Pons (tissue), 1 donor: ENCODE results near the gene TMED8.
"Not testable (repeated sequence)": the region's sequence is repeated elsewhere in the genome, so short reads cannot be mapped to it uniquely, and the experiment has no call there.

Experiments
- DNase-seq: peaks from one replicate; pipeline ENCODE4 v3.0.0-alpha.2; 2016; ENCODE audit warnings: low spot score

TMED8 gene

GRCh38 chr14:77376771-77377501 is at the start of gene TMED8, which contains the start of gene SAMD15:
TMED8 (minus strand) TSS chr14:77377094; CDS start chr14:77377053, 41 bp downstream.
SAMD15 (plus strand) TSS chr14:77377379; CDS start chr14:77377419, 40 bp downstream.
- DNase-seq: peak; percentile 87

DNA sequence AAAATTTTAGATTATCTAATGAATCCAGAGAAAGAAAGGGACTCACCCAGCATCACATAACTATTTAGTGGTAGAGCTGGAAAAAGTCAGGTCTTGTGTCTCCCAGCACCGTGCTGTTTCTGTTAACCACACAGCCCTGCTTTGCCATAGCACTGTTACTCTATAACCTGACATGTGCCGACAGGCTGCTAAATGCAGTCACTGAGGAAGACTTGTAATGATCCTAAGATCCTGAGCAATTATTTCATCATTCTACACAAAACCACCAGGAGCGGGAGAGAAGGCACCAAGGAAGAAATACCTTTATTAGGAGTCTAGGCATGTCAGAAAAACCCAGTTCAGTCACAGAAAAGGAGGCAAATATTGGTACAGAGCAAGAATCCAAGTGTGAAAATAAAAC is 49.5 kb upstream of the TMED8 start:
- no peak for DNase-seq

- no peak for DNase-seq
Measured at GRCh38 chr14:77424862-77425261, 48.0 kb upstream of the TMED8 start.

DNA sequence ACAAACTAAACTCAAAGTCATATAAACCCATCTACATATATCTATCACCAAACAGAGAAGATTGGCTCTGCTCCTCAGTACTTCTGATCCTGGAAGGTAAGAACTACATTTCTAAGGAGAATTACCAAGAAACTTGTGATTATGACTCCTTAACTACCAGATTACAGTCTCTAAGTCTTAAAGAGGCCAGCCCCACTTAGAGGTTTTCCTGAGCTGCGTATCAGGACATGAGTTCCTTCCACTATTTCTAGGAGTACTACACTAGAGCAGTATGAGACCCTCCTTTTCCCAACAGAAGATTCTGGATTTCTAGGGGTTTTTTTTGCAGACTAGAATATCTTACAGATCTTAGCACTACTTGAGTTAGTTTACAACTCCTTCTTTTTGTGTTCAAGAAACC is 46.5 kb upstream of the TMED8 start, which contains the start of gene NOXRED1:
NOXRED1 (minus strand) TSS at position 101 of the 400 bp plus-strand sequence. CDS start 634 bp downstream, outside the sequence.
- no peak for DNase-seq

GRCh38 chr14:77421201-77421600 is 44.3 kb upstream of the TMED8 start:
- DNase-seq: no peak

GRCh38 chr14:77416836-77417235 is 39.9 kb upstream of the TMED8 start:
- no peak for DNase-seq

GRCh38 chr14:77416098-77416497 is 39.2 kb upstream of the TMED8 start:
- not testable (repeated sequence) for DNase-seq

DNA sequence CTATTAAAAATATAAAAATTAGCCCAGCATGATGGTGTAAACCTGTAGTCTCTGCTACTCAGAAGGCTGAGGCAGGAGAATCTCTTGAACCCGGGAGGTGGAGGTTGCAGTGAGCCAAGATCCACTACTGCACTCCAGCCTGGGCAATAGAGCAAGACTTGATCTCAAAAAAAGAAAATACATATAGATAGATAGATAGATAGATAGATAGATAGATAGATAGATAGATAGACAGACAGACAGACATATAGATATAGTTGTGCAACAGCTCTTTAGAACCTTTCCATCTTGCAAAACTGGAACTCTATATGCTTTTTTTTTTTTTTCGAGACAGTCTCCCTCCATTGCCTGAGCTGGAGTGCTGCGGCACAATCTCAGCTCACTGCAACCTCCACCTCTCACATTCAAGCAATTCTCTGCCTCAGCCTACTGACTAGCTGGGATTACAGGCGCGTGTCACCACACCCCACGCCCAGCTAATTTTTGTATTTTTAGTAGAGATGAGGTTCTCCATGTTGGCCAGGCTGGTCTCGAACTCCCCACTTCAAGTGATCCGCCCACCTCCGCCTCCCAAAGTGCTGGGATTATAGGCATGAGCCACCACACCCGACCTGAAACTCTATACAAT is 38.6 kb upstream of the TMED8 start:
- DNase-seq: not testable (repeated sequence)

DNA sequence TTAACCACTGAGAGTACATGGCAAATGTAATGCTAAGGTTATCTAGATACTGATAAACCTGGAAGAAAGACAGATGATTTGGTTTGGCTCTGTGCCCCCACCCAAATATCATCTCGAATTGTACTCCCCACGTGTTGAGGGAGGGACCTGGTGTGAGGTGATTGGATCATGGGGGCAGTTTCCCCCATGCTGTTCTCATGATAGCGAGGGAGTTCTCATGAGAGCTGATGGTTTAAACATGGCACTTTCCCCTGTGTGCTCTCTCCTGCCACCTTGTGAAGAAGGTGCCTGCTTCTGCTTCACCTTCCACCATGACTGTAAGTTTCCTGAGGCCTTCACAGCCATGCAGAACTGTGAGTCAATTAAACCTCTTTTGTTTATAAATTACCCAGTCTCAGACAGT is 32.2 kb upstream of the TMED8 start:
- DNase-seq: no peak

DNA sequence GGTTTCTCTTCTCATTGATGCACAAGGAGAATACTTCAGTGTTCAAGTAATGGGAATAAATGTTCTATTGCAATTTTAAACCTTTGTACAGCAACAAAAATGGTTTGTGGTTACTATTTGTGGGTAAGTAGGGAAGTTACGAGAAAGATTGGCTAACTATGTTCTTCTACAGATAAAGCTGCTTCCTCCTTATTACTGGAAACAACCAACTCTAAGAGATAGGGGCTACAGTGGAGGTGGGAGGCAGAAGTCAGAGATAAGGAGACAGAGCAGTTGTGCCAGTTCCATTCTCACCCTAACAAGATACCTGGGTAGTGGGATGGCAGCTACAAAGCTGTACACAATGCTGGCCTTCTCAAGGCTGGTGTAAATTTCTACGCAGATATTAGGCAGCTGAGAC is 30.3 kb upstream of the TMED8 start:
- peak; percentile 13 for DNase-seq

DNA sequence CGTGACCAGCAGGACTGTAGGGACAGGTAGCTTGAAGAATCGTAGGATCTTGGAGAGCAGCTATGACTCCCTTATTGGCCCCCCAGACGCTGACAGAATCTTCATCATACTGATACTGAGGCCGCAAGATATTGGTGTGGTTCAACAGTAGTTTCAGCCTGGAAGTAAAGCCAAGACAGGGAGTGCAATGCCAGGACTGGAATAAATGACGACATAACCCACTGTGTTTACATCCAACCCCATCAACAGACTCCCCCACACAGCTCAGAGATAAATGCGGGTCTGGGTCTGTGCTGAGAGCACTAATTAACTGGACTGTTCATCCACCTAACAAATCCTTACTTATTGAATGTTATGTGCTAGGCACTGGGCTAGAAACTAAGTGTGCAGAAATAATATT is 29.8 kb upstream of the TMED8 start:
- DNase-seq: peak; percentile 7

DNA sequence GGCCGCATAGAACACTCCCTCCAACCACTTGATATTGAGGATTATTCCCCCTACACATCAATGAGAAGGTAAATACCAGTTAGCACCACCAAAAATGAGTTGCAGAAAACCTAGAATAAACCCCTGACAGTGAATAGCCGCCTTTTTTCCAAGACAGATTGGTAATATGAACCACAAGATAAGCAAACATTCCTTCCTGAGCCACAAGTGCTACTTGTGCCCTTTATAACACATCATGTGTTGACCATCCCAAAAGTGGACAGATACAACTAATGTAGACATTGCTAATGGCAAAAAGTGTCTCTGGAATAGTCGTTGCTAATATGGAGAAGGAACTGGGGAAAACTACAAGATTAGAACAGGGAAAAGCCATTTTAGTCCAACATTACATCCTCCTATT is 29.2 kb upstream of the TMED8 start:
- DNase-seq: no peak

- DNase-seq: no peak
Measured at GRCh38 chr14:77403768-77404167, 26.9 kb upstream of the TMED8 start.

- no peak for DNase-seq
Measured at GRCh38 chr14:77400216-77400615, 23.3 kb upstream of the TMED8 start.

- no peak for DNase-seq
Measured at GRCh38 chr14:77390188-77390587, 13.3 kb upstream of the TMED8 start.

DNA sequence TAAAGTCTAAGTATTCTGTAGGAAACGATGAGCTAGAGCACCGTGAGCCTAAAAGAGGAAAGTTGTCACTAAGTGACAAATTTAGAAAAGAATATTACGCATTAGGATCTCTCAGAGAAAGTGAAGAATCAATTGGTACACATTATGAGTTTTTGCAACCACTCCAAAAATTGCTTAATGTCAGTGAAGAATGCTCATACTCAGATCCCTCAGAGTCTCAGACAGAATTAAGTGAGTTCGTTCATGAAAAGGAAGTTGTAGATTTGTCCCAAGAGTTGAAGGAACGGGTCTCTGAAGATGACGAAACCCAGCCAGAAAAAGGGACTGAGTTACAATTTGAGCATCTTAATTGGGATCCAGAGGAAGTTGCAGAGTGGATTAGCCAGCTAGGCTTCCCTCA is 1.8 kb upstream of the TMED8 start:
- DNase-seq: no peak

DNA sequence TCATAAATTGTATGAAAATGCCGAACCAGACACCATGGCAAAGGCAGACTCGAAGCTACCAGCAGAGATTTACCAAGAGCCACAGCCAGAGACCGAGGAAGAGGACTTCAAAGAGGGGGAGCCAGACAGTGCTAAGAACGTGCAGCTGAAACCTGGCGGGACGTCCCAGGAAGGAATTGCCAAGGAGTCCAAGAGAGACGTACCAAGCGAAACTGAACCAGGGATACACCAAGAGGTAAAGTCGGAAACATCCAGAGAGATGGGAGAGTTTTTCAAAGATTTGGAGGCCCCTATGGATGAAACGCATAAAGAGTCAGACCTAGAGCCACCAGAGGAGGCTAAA is 579 bp upstream of the TMED8 start:
- no peak for DNase-seq

GRCh38 chr14:77375973-77376770 is 722 bp downstream of the TMED8 start:
- no peak for DNase-seq

DNA sequence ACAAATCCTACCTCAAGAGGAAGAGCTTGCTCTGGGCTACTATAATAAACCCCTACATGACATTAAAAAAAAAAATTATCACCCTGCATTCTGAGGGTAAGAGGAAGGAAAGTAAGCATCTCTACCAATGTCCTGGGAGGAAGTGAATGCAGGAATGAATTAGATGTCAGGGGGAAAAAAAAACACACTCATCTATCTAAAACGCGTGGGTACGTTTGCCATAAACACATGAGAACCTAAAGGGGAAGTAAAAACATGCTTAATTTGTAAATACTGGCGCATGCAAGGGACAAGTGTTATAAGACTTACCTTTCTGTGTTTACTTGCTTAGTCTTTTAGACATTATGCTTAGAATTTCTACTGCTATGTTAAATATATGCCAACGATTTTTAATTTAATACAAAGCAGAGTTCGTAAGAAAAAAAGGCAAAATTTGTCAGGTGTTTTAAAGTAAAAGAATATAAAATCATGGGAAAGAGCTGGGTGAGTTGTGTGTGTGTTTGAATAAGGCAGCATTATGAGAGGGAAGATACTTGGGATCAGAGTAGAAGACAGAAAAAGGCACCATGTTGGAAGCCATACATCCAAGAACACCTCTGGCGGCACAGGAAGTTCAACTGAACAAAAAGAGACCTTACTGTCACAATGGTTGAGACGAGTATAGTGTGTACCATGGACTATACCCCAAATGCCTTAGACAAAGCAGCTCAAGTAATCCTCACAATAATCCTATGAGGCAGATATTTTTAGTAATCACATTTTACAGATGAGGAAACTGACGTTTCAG is 1.5 kb downstream of the TMED8 start:
- DNase-seq: no peak

- no peak for DNase-seq
Measured at GRCh38 chr14:77372304-77372841, 4.5 kb downstream of the TMED8 start.

DNA sequence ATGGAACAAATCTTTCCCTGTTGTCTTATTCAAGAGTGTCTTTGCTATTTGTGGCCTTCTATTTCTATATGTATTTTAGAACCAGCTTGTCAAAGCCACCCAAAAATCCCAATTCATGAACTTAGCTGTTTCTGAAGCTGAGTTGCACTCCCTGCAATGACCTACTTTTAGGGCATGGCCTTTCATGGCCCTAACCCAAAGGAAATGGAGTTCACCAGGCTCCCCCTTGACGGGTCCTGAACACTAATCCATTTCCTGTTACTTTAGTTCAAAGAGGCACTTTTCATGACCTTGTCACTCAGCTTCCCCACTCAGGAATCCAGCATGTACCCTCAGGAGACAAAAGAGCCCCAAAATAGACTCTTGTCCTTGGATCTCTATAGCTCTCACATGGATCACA is 7.6 kb downstream of the TMED8 start:
- DNase-seq: no peak

GRCh38 chr14:77364146-77364545 is 12.7 kb downstream of the TMED8 start:
- no peak for DNase-seq
